C4-2B (cell line): ENCODE measurements around the gene WNT11.

Source experiments
- CTCF ChIP-seq: fragments of 450-650 bp; conservative IDR thresholded peaks from 2 replicates; pipeline ENCODE4 v1.5.1; 2017; ENCODE audit warnings: mild to moderate bottlenecking
- ZFX ChIP-seq: fragments of 450-650 bp; IDR thresholded peaks from 2 replicates; pipeline ENCODE4 v1.6.1; 2017

- TF ChIP-seq CTCF (no peak), ZFX (no peak)
Observed at GRCh38 chr11:76197332-76197731, 9.0 kb downstream of the WNT11 start.
